Liver (tissue), 9 donors: ENCODE data around the gene USP35. TPM values are rescaled to one million over a fixed set of nuclear protein-coding genes. Genes with fewer than 3 reads are reported as not detected.

Experiments used
- DNase-seq: peaks from one replicate; pipeline ENCODE4 v3.0.0-alpha.2; 2017; ENCODE audit warnings: low spot score
- H3K27ac ChIP-seq, 2 donors: one replicate each; pipeline ENCODE4 v1.7.0; 2013; ENCODE audit warnings: inconsistent platforms in 2 of 2, low read length in 2 of 2, control low read depth in 1 of 2, low read depth in 1 of 2, mild to moderate bottlenecking in 1 of 2
- H3K27me3 ChIP-seq, 4 donors: one replicate each; pipeline versions ENCODE4 v1.6.1 to v1.7.0; 2013; ENCODE audit warnings: low read length in 3 of 4, inconsistent platforms in 1 of 4, mild to moderate bottlenecking in 1 of 4, moderate library complexity in 1 of 4; ENCODE audit not compliant: control insufficient read depth in 4 of 4, insufficient read depth in 4 of 4
- H3K36me3 ChIP-seq, 4 donors: one replicate each; pipeline versions ENCODE4 v1.6.1 to v1.7.0; 2013; ENCODE audit warnings: low read length in 3 of 4, mild to moderate bottlenecking in 3 of 4, low read depth in 1 of 4, moderate library complexity in 1 of 4; ENCODE audit not compliant: control insufficient read depth in 4 of 4, insufficient read depth in 3 of 4
- H3K4me1 ChIP-seq, 4 donors: one replicate each; pipeline versions ENCODE4 v1.6.1 to v1.7.0; 2013; ENCODE audit warnings: low read length in 3 of 4, mild to moderate bottlenecking in 3 of 4, moderate library complexity in 1 of 4; ENCODE audit not compliant: control insufficient read depth in 4 of 4, insufficient read depth in 4 of 4
- H3K4me3 ChIP-seq, 3 donors: one replicate each; pipeline versions ENCODE4 v1.6.1 to v1.7.0; 2013; ENCODE audit warnings: low read length in 3 of 3, control low read depth in 1 of 3, low read depth in 1 of 3, mild to moderate bottlenecking in 1 of 3
- H3K9ac ChIP-seq, 2 donors: one replicate each; pipeline ENCODE4 v1.7.0; 2013; ENCODE audit warnings: low read length in 2 of 2, mild to moderate bottlenecking in 2 of 2, moderate library complexity in 2 of 2, control low read depth in 1 of 2, low read depth in 1 of 2
- H3K9me3 ChIP-seq, 4 donors: one replicate each; pipeline versions ENCODE4 v1.6.1 to v1.7.0; 2013; ENCODE audit warnings: low read length in 3 of 4; ENCODE audit not compliant: control insufficient read depth in 4 of 4
- EGR1 ChIP-seq, 2 donors: IDR thresholded peaks; 2 replicates each; pipeline ENCODE4 v1.6.1; 2016 to 2018; ENCODE audit warnings: antibody characterized with exemption in 2 of 2, low read depth in 2 of 2
- FOXA1 ChIP-seq: IDR thresholded peaks from 2 replicates; pipeline ENCODE4 v1.6.1; 2016; ENCODE audit warnings: antibody characterized with exemption
- GABPA ChIP-seq, 2 donors: IDR thresholded peaks in 1 of 2; conservative IDR thresholded peaks in 1 of 2; 2 replicates each; pipeline ENCODE4 v1.6.1; 2016; ENCODE audit warnings: antibody characterized with exemption in 2 of 2, mild to moderate bottlenecking in 1 of 2, moderate library complexity in 1 of 2
- HNF4A ChIP-seq, 2 donors: conservative IDR thresholded peaks; 2 replicates each; pipeline ENCODE4 v1.6.1; 2016; ENCODE audit warnings: antibody characterized with exemption in 2 of 2, mild to moderate bottlenecking in 2 of 2
- HNF4G ChIP-seq: IDR thresholded peaks from 2 replicates; pipeline ENCODE4 v1.6.1; 2016; ENCODE audit warnings: antibody characterized with exemption
- JUND ChIP-seq, 2 donors: IDR thresholded peaks; 2 replicates each; pipeline ENCODE4 v1.6.1; 2016; ENCODE audit warnings: antibody characterized with exemption in 2 of 2
- NR2F2 ChIP-seq: IDR thresholded peaks from 2 replicates; pipeline ENCODE4 v1.6.1; 2016; ENCODE audit warnings: antibody characterized with exemption
- RAD21 ChIP-seq, 2 donors: IDR thresholded peaks; 2 replicates each; pipeline ENCODE4 v1.6.1; 2016; ENCODE audit warnings: antibody characterized with exemption in 2 of 2, mild to moderate bottlenecking in 2 of 2
- TAF1 ChIP-seq: conservative IDR thresholded peaks from 2 replicates; pipeline ENCODE4 v1.6.1; 2016; ENCODE audit warnings: antibody characterized with exemption, mild to moderate bottlenecking
- YY1 ChIP-seq: IDR thresholded peaks from 2 replicates; pipeline ENCODE4 v1.6.1; 2016; ENCODE audit warnings: antibody characterized with exemption, mild to moderate bottlenecking
- ZBTB33 ChIP-seq: IDR thresholded peaks from 2 replicates; pipeline ENCODE4 v1.6.1; 2016; ENCODE audit warnings: antibody characterized with exemption
- WGBS: extraction: QIAGEN DNeasy Blood & Tissue Kit; methylation state at CpG from one replicate; pipeline ENCODE4 v1.1.7; 2013; 5-methylcytosine and 5-hydroxymethylcytosine counted together
- polyA plus RNA-seq, 2 donors: library from polyadenylated mRNA; stranded (reverse) in 1 of 2; unstranded in 1 of 2; fragments of 200-250 nt in 1 of 2; fragments of >200 nt in 1 of 2; fragmentation: Nextera tagmentation in 1 of 2; extraction: Ambion mirVana in 1 of 2; gene quantifications; one replicate each; pipeline versions ENCODE4 v1.2.1 to v1.2.3, GENCODE V29; 2013 to 2015
- total RNA-seq, 2 donors: library from RNA; depleted of rRNA; stranded (reverse); fragments of >200 nt; gene quantifications; one replicate each; pipeline ENCODE4 v1.2.3, GENCODE V29; 2014
- TF ChIP-seq, protein P1 (sequence below): IDR thresholded peaks from 2 replicates; pipeline ENCODE4 v1.6.1; 2016; ENCODE audit warnings: antibody characterized with exemption
- TF ChIP-seq, protein P2 (sequence below): IDR thresholded peaks from 2 replicates; pipeline ENCODE4 v1.6.1; 2016; ENCODE audit warnings: antibody characterized with exemption
- TF ChIP-seq, protein P3 (sequence below): fragments of 150-350 bp; IDR thresholded peaks from 2 replicates; pipeline ENCODE4 v1.5.1; 2017; ENCODE audit warnings: improper control_type of control experiment, low read depth, low read length; ENCODE audit not compliant: missing input control
- TF ChIP-seq, protein P4 (sequence below): IDR thresholded peaks from 2 replicates; pipeline ENCODE4 v1.6.1; 2016; ENCODE audit warnings: antibody characterized with exemption, mild to moderate bottlenecking
- donor health status: healthy.
- donor health status: healthy.
- donor health status: healthy.
- donor health status: healthy.
- donor health status: healthy.

Gene USP35
- total and polyA plus RNA-seq, 4 donors, result 2.3 to 11.0 (median 4.8) TPM

DNA sequence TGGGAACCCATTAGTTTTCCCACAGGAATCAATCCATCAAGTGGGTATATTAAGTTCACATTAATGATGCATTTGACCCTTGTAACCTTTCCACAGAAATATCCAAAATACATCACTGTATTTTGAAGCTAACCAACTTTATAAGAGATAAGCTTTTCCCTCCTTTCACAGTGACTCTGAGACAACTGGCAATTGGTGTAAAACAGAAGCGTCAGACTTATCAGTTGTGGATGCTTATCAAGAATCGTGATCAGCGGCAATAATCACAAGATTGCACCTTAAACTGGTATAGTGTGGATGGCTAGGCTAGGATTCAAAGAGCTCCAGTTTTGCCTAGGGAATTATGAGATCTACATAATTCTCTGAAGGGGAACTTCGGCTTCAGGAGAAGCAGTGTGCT, 73.1 kb downstream of the USP35 start:
- 90% methylated on average over 4 of the region's 4 CpGs for WGBS
- no peak overlapping the region for H3K9ac ChIP-seq
- no peak overlapping the region for H3K4me3 ChIP-seq
- peaks cover 0 to 20% (median 7%) of the 10 kb centered on the region in 4 donors for H3K4me1 ChIP-seq
- no peaks in the 10 kb centered on the region for H3K27me3 ChIP-seq
- DNase-seq, result no peak
- no peak for TF ChIP-seq EGR1 (IDR thresholded peaks at IDR 0.05; ENCODE audit: low read depth in 2 of 2)
- TF ChIP-seq RAD21 (IDR thresholded peaks at IDR 0.05), result no peak
- TF ChIP-seq, protein P1, sequence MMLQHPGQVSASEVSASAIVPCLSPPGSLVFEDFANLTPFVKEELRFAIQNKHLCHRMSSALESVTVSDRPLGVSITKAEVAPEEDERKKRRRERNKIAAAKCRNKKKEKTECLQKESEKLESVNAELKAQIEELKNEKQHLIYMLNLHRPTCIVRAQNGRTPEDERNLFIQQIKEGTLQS, result no peak
- TF ChIP-seq, protein P2, sequence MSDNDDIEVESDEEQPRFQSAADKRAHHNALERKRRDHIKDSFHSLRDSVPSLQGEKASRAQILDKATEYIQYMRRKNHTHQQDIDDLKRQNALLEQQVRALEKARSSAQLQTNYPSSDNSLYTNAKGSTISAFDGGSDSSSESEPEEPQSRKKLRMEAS, result no peak
- no peak for TF ChIP-seq NR2F2
- no peak for TF ChIP-seq HNF4A (conservative IDR thresholded peaks at IDR 0.05)
- no peak for TF ChIP-seq JUND (IDR thresholded peaks at IDR 0.05)
- no peak for TF ChIP-seq YY1
- no peak for TF ChIP-seq FOXA1
- TF ChIP-seq, protein P3, sequence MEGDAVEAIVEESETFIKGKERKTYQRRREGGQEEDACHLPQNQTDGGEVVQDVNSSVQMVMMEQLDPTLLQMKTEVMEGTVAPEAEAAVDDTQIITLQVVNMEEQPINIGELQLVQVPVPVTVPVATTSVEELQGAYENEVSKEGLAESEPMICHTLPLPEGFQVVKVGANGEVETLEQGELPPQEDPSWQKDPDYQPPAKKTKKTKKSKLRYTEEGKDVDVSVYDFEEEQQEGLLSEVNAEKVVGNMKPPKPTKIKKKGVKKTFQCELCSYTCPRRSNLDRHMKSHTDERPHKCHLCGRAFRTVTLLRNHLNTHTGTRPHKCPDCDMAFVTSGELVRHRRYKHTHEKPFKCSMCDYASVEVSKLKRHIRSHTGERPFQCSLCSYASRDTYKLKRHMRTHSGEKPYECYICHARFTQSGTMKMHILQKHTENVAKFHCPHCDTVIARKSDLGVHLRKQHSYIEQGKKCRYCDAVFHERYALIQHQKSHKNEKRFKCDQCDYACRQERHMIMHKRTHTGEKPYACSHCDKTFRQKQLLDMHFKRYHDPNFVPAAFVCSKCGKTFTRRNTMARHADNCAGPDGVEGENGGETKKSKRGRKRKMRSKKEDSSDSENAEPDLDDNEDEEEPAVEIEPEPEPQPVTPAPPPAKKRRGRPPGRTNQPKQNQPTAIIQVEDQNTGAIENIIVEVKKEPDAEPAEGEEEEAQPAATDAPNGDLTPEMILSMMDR, result no peak
- no peak for TF ChIP-seq TAF1
- no peak for TF ChIP-seq ZBTB33
- TF ChIP-seq, protein P4, sequence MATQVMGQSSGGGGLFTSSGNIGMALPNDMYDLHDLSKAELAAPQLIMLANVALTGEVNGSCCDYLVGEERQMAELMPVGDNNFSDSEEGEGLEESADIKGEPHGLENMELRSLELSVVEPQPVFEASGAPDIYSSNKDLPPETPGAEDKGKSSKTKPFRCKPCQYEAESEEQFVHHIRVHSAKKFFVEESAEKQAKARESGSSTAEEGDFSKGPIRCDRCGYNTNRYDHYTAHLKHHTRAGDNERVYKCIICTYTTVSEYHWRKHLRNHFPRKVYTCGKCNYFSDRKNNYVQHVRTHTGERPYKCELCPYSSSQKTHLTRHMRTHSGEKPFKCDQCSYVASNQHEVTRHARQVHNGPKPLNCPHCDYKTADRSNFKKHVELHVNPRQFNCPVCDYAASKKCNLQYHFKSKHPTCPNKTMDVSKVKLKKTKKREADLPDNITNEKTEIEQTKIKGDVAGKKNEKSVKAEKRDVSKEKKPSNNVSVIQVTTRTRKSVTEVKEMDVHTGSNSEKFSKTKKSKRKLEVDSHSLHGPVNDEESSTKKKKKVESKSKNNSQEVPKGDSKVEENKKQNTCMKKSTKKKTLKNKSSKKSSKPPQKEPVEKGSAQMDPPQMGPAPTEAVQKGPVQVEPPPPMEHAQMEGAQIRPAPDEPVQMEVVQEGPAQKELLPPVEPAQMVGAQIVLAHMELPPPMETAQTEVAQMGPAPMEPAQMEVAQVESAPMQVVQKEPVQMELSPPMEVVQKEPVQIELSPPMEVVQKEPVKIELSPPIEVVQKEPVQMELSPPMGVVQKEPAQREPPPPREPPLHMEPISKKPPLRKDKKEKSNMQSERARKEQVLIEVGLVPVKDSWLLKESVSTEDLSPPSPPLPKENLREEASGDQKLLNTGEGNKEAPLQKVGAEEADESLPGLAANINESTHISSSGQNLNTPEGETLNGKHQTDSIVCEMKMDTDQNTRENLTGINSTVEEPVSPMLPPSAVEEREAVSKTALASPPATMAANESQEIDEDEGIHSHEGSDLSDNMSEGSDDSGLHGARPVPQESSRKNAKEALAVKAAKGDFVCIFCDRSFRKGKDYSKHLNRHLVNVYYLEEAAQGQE, result no peak
- no peak for TF ChIP-seq HNF4G
- no peaks in the 10 kb centered on the region for H3K36me3 ChIP-seq
- H3K9me3 ChIP-seq, result no peaks in the 10 kb centered on the region
- H3K27ac ChIP-seq, result no peak overlapping the region

- DNase-seq, result no peak
- no peak overlapping the region for H3K27ac ChIP-seq
- TF ChIP-seq NR2F2 (no peak), TAF1 (no peak), HNF4A (conservative IDR thresholded peaks at IDR 0.05) (no peak), HNF4G (no peak), EGR1 (IDR thresholded peaks at IDR 0.05; ENCODE audit: low read depth in 2 of 2) (no peak), GABPA (IDR thresholded peaks at IDR 0.05 in 1 of 2, conservative IDR thresholded peaks at IDR 0.05 in 1 of 2) (no peak), RAD21 (IDR thresholded peaks at IDR 0.05) (no peak)
- TF ChIP-seq, protein P1, result no peak
- TF ChIP-seq, protein P4, result no peak
- no peaks in the 10 kb centered on the region for H3K9me3 ChIP-seq
- no peaks in the 10 kb centered on the region for H3K27me3 ChIP-seq
- no peak overlapping the region for H3K9ac ChIP-seq
- H3K4me1 ChIP-seq, result peaks cover 0 to 16% (median 5%) of the 10 kb centered on the region in 4 donors
- no peak overlapping the region for H3K4me3 ChIP-seq
- WGBS, result 88% methylated on average over 5 of the region's 5 CpGs
- no peaks in the 10 kb centered on the region for H3K36me3 ChIP-seq
Measured at GRCh38 chr11:78262238-78262637, 73.5 kb downstream of the USP35 start.
